Endothelial cell (in vitro differentiated cells): Measurements from ENCODE around the gene CETP. TPM values are rescaled to one million over a fixed set of nuclear protein-coding genes. Genes with fewer than 3 reads are reported as not detected.
"Not testable (repeated sequence)": the region's sequence is repeated elsewhere in the genome, so short reads cannot be mapped to it uniquely, and the experiment has no call there.

Source experiments
- DNase-seq: peaks from one replicate; pipeline ENCODE4 v3.0.0; 2021; ENCODE audit warnings: low spot score
- H3K27ac Mint-ChIP-seq: one replicate; pipeline ENCODE4 v1.8.0; 2021; ENCODE audit warnings: mixed read lengths, inconsistent platforms; ENCODE audit not compliant: unreplicated experiment
- H3K27me3 Mint-ChIP-seq: one replicate; pipeline ENCODE4 v1.8.0; 2021; ENCODE audit warnings: mild to moderate bottlenecking, moderate library complexity, mixed read lengths, inconsistent platforms; ENCODE audit not compliant: unreplicated experiment
- H3K36me3 Mint-ChIP-seq: one replicate; pipeline ENCODE4 v1.8.0; 2021; ENCODE audit warnings: mild to moderate bottlenecking, low read depth, mixed read lengths, inconsistent platforms; ENCODE audit not compliant: unreplicated experiment
- H3K4me1 Mint-ChIP-seq: one replicate; pipeline ENCODE4 v1.8.0; 2021; ENCODE audit warnings: mild to moderate bottlenecking, mixed read lengths, inconsistent platforms; ENCODE audit not compliant: unreplicated experiment
- H3K4me3 Mint-ChIP-seq: one replicate; pipeline ENCODE4 v1.8.0; 2021; ENCODE audit warnings: mild to moderate bottlenecking, mixed read lengths, inconsistent platforms; ENCODE audit not compliant: unreplicated experiment
- H3K9me3 Mint-ChIP-seq: one replicate; pipeline ENCODE4 v1.8.0; 2021; ENCODE audit warnings: mixed read lengths, inconsistent platforms; ENCODE audit not compliant: unreplicated experiment
- CTCF ChIP-seq: fragments of 200-600 bp; sonication (generic); IDR thresholded peaks from one replicate; pipeline ENCODE4 v1.5.0; 2021; ENCODE audit warnings: antibody characterized with exemption; ENCODE audit not compliant: unreplicated experiment
- total RNA-seq: library from RNA; stranded (reverse); fragmentation: NEBNext Ultra II Directional; extraction: Animal tissue kit (Norgen Biotek cat#: 25700); gene quantifications from one replicate; pipeline ENCODE4 v1.2.1, GENCODE V29; 2021; ENCODE audit not compliant: unreplicated experiment

CETP gene
- total RNA-seq, 1 donor from 2014 or later: 7.8 TPM

- TF ChIP-seq CTCF: no peak
- H3K4me3 Mint-ChIP-seq: peak overlapping the region; percentile 89
Observed at GRCh38 chr16:56990407-56991286, 28.9 kb downstream of the CETP start.

GRCh38 chr16:56992431-56992830 lies 30.7 kb downstream of the CETP start:
- H3K4me1 Mint-ChIP-seq, H3K9me3 Mint-ChIP-seq, H3K36me3 Mint-ChIP-seq, H3K27me3 Mint-ChIP-seq, H3K4me3 Mint-ChIP-seq, H3K27ac Mint-ChIP-seq, DNase-seq: not testable (repeated sequence)

More at GRCh38 chr16:56990407-56991286, 28.9 kb downstream of the CETP start:
- Mint-ChIP-seq H3K27me3 (peaks cover 12% of the 10 kb centered on the region), H3K4me1 (peaks cover 8% of the 10 kb centered on the region), H3K36me3 (no peaks in the 10 kb centered on the region), H3K27ac (no peak overlapping the region), H3K9me3 (no peaks in the 10 kb centered on the region)
- no peak for DNase-seq

DNA sequence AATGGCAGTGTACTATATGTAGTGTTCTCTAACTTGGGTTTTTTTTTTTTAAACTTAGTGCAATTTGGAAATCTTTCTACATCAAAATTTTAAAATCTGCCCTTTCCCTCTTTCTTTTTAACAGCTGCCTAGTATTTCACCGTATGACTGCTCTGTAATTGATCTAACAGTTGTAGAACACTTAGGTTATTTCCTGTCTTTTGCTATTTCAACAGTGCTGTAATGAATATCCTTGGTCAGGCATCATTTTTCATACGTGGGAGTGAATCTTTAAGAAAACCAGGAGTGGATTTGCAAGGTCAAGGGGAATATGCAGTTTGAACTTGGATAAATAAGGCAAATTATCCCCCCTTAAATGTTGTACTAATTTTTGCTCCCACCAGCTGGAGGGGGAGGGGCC lies 31.5 kb downstream of the CETP start:
- Mint-ChIP-seq H3K27ac (no peak overlapping the region), H3K27me3 (peaks cover 6% of the 10 kb centered on the region), H3K4me3 (no peak overlapping the region), H3K4me1 (peaks cover 8% of the 10 kb centered on the region), H3K9me3 (no peaks in the 10 kb centered on the region), H3K36me3 (no peaks in the 10 kb centered on the region)
- DNase-seq: no peak
- no peak for TF ChIP-seq CTCF

DNA sequence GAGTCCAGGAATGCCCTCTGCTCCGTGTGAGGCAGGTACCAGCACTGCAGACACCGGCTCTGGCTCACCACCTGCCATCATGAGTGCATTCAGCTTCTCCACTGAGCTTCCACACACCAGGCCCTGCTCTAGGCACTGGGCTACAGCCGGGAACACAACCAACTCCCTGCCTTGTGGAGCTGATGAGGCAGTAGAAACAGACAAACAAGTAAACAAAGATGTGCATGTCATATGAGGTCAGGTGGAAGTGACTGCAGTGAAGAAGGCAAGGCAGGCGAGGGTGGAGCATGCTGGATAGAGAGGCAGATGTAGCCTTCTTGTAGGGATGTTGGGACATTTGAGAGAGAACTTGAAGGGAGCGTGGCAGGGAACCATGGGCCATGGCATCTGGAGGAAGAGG lies 32.6 kb downstream of the CETP start:
- Mint-ChIP-seq H3K4me1 (peaks cover 8% of the 10 kb centered on the region), H3K27ac (no peak overlapping the region), H3K27me3 (peaks cover 6% of the 10 kb centered on the region), H3K9me3 (no peaks in the 10 kb centered on the region), H3K36me3 (no peaks in the 10 kb centered on the region), H3K4me3 (no peak overlapping the region)
- TF ChIP-seq CTCF: no peak
- no peak for DNase-seq

DNA sequence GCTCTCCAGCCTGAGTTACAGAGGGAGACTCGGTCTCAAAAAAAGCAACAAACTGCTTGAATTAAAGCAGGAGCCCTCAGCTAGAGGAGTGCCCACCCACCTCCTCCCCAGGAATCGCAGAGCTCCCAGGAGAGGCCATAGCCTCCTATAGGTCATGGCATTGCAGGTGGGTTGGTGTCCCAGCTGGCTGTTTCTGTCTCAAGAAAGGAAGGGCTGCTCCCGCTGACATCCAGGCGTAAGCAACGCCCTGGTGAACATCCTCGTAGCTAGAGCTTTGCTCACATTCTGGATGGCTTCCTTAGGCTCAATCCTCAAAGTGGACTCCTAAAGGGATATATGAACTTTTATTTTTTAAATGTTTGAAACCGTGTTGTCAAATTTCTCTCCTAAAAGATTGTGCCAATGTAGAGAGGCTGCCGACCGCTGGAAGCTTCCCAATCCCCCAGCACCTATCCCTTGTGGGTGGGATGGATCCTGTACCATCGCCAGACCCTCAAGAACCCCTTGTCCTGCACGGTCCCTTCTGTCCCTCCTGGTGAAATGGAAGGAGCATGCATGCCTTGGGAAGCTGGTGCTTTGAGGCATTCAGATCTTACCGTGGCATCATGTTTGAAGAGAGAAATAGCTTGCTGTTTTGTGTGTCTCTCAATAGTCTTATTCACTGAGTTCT lies 33.5 kb downstream of the CETP start:
- H3K27ac Mint-ChIP-seq: no peak overlapping the region
- DNase-seq: no peak
- H3K27me3 Mint-ChIP-seq: peaks cover under 1% of the 10 kb centered on the region
- H3K36me3 Mint-ChIP-seq: no peaks in the 10 kb centered on the region
- TF ChIP-seq CTCF: no peak
- no peak overlapping the region for H3K4me3 Mint-ChIP-seq
- H3K9me3 Mint-ChIP-seq: no peaks in the 10 kb centered on the region
- no peaks in the 10 kb centered on the region for H3K4me1 Mint-ChIP-seq
